ENCODE results near the gene CROCC.
"Not testable (repeated sequence)": the region's sequence is repeated elsewhere in the genome, so short reads cannot be mapped to it uniquely, and the experiment has no call there.

- TF ChIP-seq, protein P1, sequence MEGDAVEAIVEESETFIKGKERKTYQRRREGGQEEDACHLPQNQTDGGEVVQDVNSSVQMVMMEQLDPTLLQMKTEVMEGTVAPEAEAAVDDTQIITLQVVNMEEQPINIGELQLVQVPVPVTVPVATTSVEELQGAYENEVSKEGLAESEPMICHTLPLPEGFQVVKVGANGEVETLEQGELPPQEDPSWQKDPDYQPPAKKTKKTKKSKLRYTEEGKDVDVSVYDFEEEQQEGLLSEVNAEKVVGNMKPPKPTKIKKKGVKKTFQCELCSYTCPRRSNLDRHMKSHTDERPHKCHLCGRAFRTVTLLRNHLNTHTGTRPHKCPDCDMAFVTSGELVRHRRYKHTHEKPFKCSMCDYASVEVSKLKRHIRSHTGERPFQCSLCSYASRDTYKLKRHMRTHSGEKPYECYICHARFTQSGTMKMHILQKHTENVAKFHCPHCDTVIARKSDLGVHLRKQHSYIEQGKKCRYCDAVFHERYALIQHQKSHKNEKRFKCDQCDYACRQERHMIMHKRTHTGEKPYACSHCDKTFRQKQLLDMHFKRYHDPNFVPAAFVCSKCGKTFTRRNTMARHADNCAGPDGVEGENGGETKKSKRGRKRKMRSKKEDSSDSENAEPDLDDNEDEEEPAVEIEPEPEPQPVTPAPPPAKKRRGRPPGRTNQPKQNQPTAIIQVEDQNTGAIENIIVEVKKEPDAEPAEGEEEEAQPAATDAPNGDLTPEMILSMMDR (IDR thresholded peaks at IDR 0.05), result not testable (repeated sequence)
- TF ChIP-seq EZH2 (IDR thresholded peaks at IDR 0.05), result not testable (repeated sequence)
Measured at GRCh38 chr1:16896316-16897055, 25.2 kb upstream of the CROCC start.

All from neural progenitor cell (in vitro differentiated cells).